Naive thymus-derived CD8-positive, alpha-beta T cell (primary cell): Measurements from ENCODE around the gene HNRNPA0. TPM values are rescaled to one million over a fixed set of nuclear protein-coding genes. Genes with fewer than 3 reads are reported as not detected.

ENCODE experiments used
- ATAC-seq, 2 donors: fragments of 150-1000 bp; cut with Tn5 transposase in 1 of 2; sonication (Bioruptor Pico), chemical (Tn5 transposase) in 1 of 2; 1 replicate in 1 of 2; 2 replicates in 1 of 2; pipeline ENCODE4 v1.10.0; 2021; ENCODE audit warnings: mild to moderate bottlenecking in 2 of 2, moderate library complexity in 2 of 2
- POLR2A ChIA-PET: fragments of 350-600 bp; sonication (Branson Sonifier 250); formaldehyde crosslinking; loops from one replicate; lab custom pipeline; 2021; ENCODE audit warnings: antibody characterized with exemption; lab: Charles Lee
- DNase-seq, 10 donors: peaks; one replicate each; pipeline versions ENCODE4 v3.0.0 to v3.0.0-alpha.2; 2020 to 2022
- H3K27ac Mint-ChIP-seq, 10 donors: one replicate each; pipeline ENCODE4 v1.8.0; 2020 to 2022; ENCODE audit warnings: mild to moderate bottlenecking in 10 of 10, mixed read lengths in 10 of 10, moderate library complexity in 4 of 10, inconsistent platforms in 1 of 10
- H3K27me3 Mint-ChIP-seq, 5 donors: one replicate each; pipeline ENCODE4 v1.8.0; 2021 to 2022; ENCODE audit warnings: mixed read lengths in 5 of 5
- H3K36me3 Mint-ChIP-seq, 3 donors: one replicate each; pipeline ENCODE4 v1.8.0; 2020 to 2022; ENCODE audit warnings: mixed read lengths in 3 of 3, mild to moderate bottlenecking in 2 of 3, inconsistent platforms in 1 of 3
- H3K4me1 Mint-ChIP-seq, 4 donors: one replicate each; pipeline ENCODE4 v1.8.0; 2021 to 2022; ENCODE audit warnings: mixed read lengths in 4 of 4
- H3K4me3 Mint-ChIP-seq, 10 donors: one replicate each; pipeline ENCODE4 v1.8.0; 2020 to 2022; ENCODE audit warnings: mild to moderate bottlenecking in 10 of 10, mixed read lengths in 10 of 10, moderate library complexity in 6 of 10, inconsistent platforms in 1 of 10
- H3K9me3 Mint-ChIP-seq, 9 donors: one replicate each; pipeline ENCODE4 v1.8.0; 2020 to 2022; ENCODE audit warnings: mixed read lengths in 9 of 9, mild to moderate bottlenecking in 3 of 9, inconsistent platforms in 1 of 9, moderate library complexity in 1 of 9
- polyA plus RNA-seq, 3 donors: library from polyadenylated mRNA; unstranded; fragments of 300-500 nt; fragmentation: Illumina TruSeq; gene quantifications; one replicate each; pipeline ENCODE4 v1.2.3, GENCODE V29; 2021
- total RNA-seq, 8 experiments: library from RNA in 2 of 8; stranded (reverse) in 2 of 8; gene quantifications; one replicate each; pipeline ENCODE4 v1.2.3 and lab custom pipeline; 2021 to 2026

HNRNPA0 gene
- total and polyA plus RNA-seq, 5 experiments from 2014 or later: 16.1 to 34.6 (median 17.9) TPM

DNA sequence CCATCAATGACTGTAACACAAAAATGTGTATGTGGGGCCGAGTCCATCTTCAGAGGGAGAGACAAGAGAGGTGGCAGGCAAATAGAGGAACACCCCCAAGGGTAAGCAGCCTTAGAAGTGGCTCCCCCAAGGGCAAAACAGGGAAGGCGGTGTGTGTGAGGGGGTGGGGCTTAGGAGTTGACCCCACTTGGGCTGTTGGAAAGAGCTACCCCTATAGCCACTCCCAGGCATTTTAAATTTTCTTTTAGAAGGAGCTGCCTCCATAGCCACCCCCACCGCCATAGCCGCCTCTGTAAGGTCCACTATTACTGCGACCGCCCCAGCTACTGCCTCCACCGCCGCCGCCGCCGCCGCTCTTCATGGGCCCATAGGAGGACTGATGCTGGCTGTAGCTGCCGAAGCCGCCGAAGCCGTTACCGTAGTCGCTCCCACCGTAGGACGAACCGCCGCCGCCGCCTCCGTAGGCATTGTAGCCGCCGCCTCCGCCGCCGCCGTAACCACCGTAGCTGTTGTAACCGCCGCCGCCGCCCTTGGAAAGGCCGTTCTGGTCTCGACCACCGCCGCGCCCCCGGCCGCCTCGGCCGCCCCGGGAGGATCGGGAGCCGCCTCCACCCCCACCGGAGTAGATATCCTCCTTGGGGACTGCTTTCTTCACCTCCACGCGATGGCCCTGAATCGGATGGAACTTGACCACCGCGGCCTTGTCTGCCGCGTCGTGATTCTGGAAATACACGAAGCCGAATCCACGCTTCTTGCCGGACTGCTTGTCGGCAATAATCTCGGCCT is 1.1 kb downstream of the HNRNPA0 start:
- peaks cover 0 to 27% (median 0%) of the 10 kb centered on the region in 3 donors for H3K36me3 Mint-ChIP-seq
- H3K27me3 Mint-ChIP-seq: no peaks in the 10 kb centered on the region
- H3K9me3 Mint-ChIP-seq: no peaks in the 10 kb centered on the region
- DNase-seq (peak in 8 of 10 donors; percentile 13 to 67 (median 30)), ATAC-seq (no peak)
- peaks cover 16 to 46% (median 30%) of the 10 kb centered on the region in 4 donors for H3K4me1 Mint-ChIP-seq
- POLR2A ChIA-PET: interaction anchor here (0.6 to 5.1 kb wide), 19 partner anchors 11 to 897 kb away, joined by 3 to 88 read pairs (median 6); partner anchors contain the start of genes FAM13B, FAM53C, KLHL3 and PKD2L2
- H3K27ac Mint-ChIP-seq: peak overlapping the region; percentile 100
- H3K4me3 Mint-ChIP-seq: peak overlapping the region; percentile 96 to 100 (median 99)

GRCh38 chr5:137751869-137752491 is 2.2 kb downstream of the HNRNPA0 start:
- H3K36me3 Mint-ChIP-seq: peaks cover 0 to 27% (median 0%) of the 10 kb centered on the region in 3 donors
- peak overlapping the region; percentile 96 to 100 (median 99) for H3K4me3 Mint-ChIP-seq
- H3K27ac Mint-ChIP-seq: peak overlapping the region; percentile 100
- H3K9me3 Mint-ChIP-seq: no peaks in the 10 kb centered on the region
- DNase-seq: peak in 4 of 10 donors; percentile 7 to 50 (median 36)
- POLR2A ChIA-PET: interaction anchor here (0.7 to 5.1 kb wide), 4 partner anchors 10 to 137 kb away, joined by 6 to 88 read pairs (median 10); partner anchors contain the start of genes KLHL3 and PKD2L2
- H3K27me3 Mint-ChIP-seq: no peaks in the 10 kb centered on the region
- peaks cover 16 to 46% (median 30%) of the 10 kb centered on the region in 4 donors for H3K4me1 Mint-ChIP-seq
- ATAC-seq: no peak

DNA sequence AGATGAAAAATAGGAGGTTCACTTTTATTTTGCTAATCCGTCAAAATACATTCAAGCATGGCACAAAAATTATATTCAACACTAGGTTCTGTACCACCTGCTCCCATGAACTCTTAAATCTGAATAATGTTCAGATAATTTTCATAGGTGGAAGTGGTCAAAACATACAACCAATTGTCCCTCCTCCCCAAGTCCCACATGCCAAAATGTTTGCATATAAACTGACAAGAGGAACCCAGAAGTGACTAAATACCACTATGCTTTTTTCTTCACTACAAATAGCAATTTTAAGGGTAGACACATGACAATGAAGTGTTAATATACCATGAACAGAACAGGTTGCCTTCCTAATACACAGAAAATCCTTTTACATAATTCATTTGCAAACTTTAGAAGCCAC is 3.7 kb downstream of the HNRNPA0 start:
- H3K4me1 Mint-ChIP-seq: peaks cover 16 to 46% (median 29%) of the 10 kb centered on the region in 4 donors
- POLR2A ChIA-PET: no interaction called here
- H3K27me3 Mint-ChIP-seq: no peaks in the 10 kb centered on the region
- peak overlapping the region in 5 of 10 donors; percentile 4 to 100 (median 24) for H3K27ac Mint-ChIP-seq
- DNase-seq (no peak), ATAC-seq (no peak)
- H3K36me3 Mint-ChIP-seq: peaks cover 0 to 27% (median 0%) of the 10 kb centered on the region in 3 donors
- no peaks in the 10 kb centered on the region for H3K9me3 Mint-ChIP-seq
- H3K4me3 Mint-ChIP-seq: peak overlapping the region in 8 of 10 donors; percentile 16 to 96 (median 48)

DNA sequence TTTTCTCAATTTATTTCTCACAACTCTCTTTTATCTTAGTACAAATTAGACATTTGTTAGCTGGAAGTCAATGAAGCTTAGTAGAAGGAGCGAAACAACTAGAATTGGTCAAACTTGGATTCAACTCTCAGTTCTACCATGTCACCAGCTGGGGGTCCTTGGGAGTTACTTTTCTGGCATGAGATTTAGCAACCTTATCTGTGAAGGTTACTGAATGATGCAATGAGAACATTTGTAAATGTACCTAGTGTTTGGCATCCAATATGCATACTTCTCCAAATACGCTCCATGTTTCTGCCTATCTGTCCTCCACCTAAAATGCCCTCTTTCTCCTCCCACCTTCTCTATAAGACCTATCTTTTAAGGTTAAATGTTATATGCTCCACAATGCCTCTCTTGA is 6.3 kb downstream of the HNRNPA0 start:
- ATAC-seq (no peak), DNase-seq (no peak)
- no peak overlapping the region for H3K27ac Mint-ChIP-seq
- POLR2A ChIA-PET: interaction anchor here (1.4 kb wide), 1 partner anchor 12 kb away, joined by 3 read pairs; the partner anchor contains the start of gene KLHL3
- no peaks in the 10 kb centered on the region for H3K9me3 Mint-ChIP-seq
- no peak overlapping the region for H3K4me3 Mint-ChIP-seq
- H3K36me3 Mint-ChIP-seq: peaks cover 0 to 23% (median 0%) of the 10 kb centered on the region in 3 donors
- peaks cover 15 to 44% (median 28%) of the 10 kb centered on the region in 4 donors for H3K4me1 Mint-ChIP-seq
- H3K27me3 Mint-ChIP-seq: no peaks in the 10 kb centered on the region

DNA sequence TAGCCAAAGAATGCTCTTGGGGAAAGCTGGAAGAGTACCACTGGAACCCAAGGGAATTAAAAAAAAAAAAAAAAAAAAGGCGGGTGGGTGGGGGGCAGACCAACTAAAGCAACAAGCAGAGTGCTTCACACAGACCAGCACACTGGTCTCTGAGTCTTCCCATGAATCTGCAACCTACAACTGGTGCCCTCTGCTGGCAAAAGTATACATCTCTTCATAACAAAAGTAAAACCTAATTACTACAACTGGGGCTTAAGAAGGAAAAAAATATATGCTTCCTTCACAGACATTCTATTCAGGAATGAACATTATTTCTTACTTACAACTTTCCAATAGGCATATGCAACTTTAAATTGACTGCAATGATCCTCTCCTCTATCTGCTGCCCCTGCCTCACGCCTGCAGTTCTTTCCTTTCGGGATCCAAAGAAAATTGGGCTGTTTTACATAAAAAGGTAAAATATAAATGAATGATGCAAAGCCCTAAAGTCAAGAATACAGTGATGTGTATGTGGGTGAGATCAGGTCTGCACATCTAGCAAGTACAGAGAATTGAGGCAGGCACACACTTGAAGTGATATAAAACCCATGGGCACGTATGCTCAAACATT is 11.0 kb downstream of the HNRNPA0 start:
- Mint-ChIP-seq H3K9me3 (no peaks in the 10 kb centered on the region), H3K27me3 (no peaks in the 10 kb centered on the region), H3K36me3 (no peaks in the 10 kb centered on the region), H3K4me3 (no peak overlapping the region), H3K4me1 (peaks cover 0 to 30% (median 13%) of the 10 kb centered on the region in 4 donors), H3K27ac (peak overlapping the region in 2 of 10 donors; percentile 21 to 44)
- peak; percentile 20 to 82 (median 58) for DNase-seq
- peak; percentile 92 to 94 for ATAC-seq
- POLR2A ChIA-PET: interaction anchor here (0.6 to 11.0 kb wide), 5 partner anchors 8 to 82 kb away, joined by 5 to 112 read pairs (median 19); partner anchors contain the start of gene HNRNPA0

DNA sequence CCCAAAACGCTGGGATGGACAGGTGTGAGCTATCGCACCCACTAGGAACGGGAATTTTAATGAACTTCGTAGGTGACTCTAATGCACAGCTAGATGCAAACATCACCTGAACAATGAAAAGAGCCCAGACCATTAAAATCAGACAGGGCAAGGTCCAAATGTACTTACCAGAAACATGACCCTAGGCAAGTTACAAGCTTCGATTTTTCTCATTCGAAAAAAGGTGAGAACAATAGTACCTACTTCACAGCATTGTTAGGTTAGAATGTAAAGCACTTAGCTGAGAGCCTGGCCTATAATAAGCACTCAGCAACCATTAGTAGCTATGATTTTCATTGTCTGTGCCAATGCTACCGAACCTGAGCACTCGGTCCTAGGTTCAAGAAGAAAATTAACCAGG is 12.4 kb downstream of the HNRNPA0 start:
- DNase-seq: no peak

DNA sequence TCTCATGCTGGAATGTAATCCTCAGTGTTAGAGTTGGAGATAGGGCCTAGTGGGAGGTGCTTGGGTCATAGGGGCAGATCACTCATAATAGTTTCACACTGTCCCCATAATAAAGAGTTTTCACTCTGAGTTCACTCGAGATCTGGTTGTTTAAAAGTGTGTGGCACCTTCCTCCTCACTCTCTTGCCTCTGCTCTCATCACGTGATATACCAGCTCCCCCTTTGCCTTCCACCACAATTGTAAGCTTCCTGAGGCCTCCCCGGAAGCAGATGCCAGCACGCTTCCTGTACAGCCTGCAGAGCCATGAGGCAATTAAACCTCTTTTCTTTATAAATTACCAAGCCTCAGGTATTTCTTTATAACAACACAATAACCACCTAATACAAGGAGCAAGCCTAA is 14.4 kb downstream of the HNRNPA0 start:
- H3K36me3 Mint-ChIP-seq: no peaks in the 10 kb centered on the region
- POLR2A ChIA-PET: interaction anchor here (0.6 to 11.0 kb wide), 4 partner anchors 14 to 81 kb away, joined by 3 to 112 read pairs (median 28); partner anchors contain the start of gene HNRNPA0
- H3K27me3 Mint-ChIP-seq: no peaks in the 10 kb centered on the region
- ATAC-seq: no peak
- DNase-seq: no peak
- H3K4me1 Mint-ChIP-seq: peaks cover 0 to 30% (median 16%) of the 10 kb centered on the region in 4 donors
- peak overlapping the region in 2 of 10 donors; percentile 22 to 30 for H3K4me3 Mint-ChIP-seq
- H3K9me3 Mint-ChIP-seq: peaks cover 0 to 3% (median 0%) of the 10 kb centered on the region in 9 donors
- H3K27ac Mint-ChIP-seq: peak overlapping the region in 5 of 10 donors; percentile 18 to 69 (median 47)

More for the DNA sequence above, 12.4 kb downstream of the HNRNPA0 start:
- H3K9me3 Mint-ChIP-seq: peaks cover 0 to 3% (median 0%) of the 10 kb centered on the region in 9 donors
- H3K27me3 Mint-ChIP-seq: no peaks in the 10 kb centered on the region
- POLR2A ChIA-PET: interaction anchor here (1.4 to 11.0 kb wide), 6 partner anchors 10 to 81 kb away, joined by 4 to 112 read pairs (median 14); partner anchors contain the start of gene HNRNPA0
- ATAC-seq: no peak
- H3K36me3 Mint-ChIP-seq: no peaks in the 10 kb centered on the region
- H3K4me3 Mint-ChIP-seq: no peak overlapping the region
- peaks cover 0 to 30% (median 16%) of the 10 kb centered on the region in 4 donors for H3K4me1 Mint-ChIP-seq
- no peak overlapping the region for H3K27ac Mint-ChIP-seq

GRCh38 chr5:137738947-137739346 is 15.2 kb downstream of the HNRNPA0 start:
- no peak for DNase-seq
- Mint-ChIP-seq H3K4me3 (no peak overlapping the region), H3K36me3 (no peaks in the 10 kb centered on the region), H3K27me3 (no peaks in the 10 kb centered on the region), H3K4me1 (peaks cover 0 to 30% (median 19%) of the 10 kb centered on the region in 4 donors), H3K9me3 (peaks cover 0 to 3% (median 0%) of the 10 kb centered on the region in 9 donors), H3K27ac (peak overlapping the region in 1 of 10 donors; percentile 53)
- no peak for ATAC-seq
- POLR2A ChIA-PET: interaction anchor here (1.4 to 11.0 kb wide), 3 partner anchors 14 to 78 kb away, joined by 3 to 112 read pairs (median 88); partner anchors contain the start of gene HNRNPA0

DNA sequence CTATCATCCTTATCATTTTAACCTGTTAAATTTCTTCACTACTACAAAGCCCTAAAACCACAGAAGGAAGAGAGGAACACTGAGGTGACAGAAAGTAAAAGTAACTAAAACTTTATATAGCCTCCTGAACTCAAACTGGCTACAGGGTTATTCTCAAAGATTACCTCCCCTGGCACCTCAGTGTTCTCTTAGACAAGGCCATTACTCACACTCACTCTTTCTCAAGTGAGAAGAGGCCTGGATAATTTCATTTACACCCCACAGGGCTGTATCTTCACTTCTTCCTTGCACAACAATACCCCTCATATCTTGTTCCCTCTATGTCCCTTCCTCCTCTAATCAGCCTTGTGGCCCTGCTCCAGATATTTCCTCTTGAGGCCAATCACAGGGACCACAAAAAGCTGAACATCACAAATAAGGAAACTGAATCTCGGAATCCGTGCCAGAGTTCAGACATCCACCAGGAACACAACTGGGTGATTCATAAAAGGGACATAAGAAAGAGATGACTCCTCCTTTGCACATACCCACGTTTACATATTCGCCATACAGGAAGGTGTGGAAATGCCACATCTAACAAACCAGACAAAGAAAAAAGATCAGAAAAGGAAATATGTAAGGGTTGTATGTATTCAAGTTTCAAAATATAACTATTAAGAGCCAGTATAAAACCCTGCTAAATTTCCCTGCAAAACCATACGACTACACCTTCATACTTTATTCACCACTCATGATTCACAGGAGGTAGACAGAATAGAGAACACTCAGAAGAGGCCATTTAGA is 16.6 kb downstream of the HNRNPA0 start:
- H3K27me3 Mint-ChIP-seq: no peaks in the 10 kb centered on the region
- H3K4me3 Mint-ChIP-seq: no peak overlapping the region
- peaks cover 0 to 26% (median 19%) of the 10 kb centered on the region in 4 donors for H3K4me1 Mint-ChIP-seq
- H3K27ac Mint-ChIP-seq: no peak overlapping the region
- H3K36me3 Mint-ChIP-seq: peaks cover 0 to 2% (median 2%) of the 10 kb centered on the region in 3 donors
- peak in 7 of 10 donors; percentile 20 to 81 (median 41) for DNase-seq
- peak; percentile 72 to 80 for ATAC-seq
- POLR2A ChIA-PET: interaction anchor here (0.8 to 11.0 kb wide), 6 partner anchors 16 to 77 kb away, joined by 3 to 112 read pairs (median 24); partner anchors contain the start of gene HNRNPA0
- H3K9me3 Mint-ChIP-seq: peaks cover 0 to 3% (median 0%) of the 10 kb centered on the region in 9 donors

GRCh38 chr5:137736496-137736895 is 17.7 kb downstream of the HNRNPA0 start:
- Mint-ChIP-seq H3K36me3 (peaks cover 0 to 7% (median 2%) of the 10 kb centered on the region in 3 donors), H3K4me1 (peaks cover 0 to 29% (median 20%) of the 10 kb centered on the region in 4 donors), H3K27me3 (no peaks in the 10 kb centered on the region), H3K4me3 (no peak overlapping the region), H3K9me3 (peaks cover 0 to 3% (median 0%) of the 10 kb centered on the region in 9 donors), H3K27ac (no peak overlapping the region)
- POLR2A ChIA-PET: interaction anchor here (0.8 to 11.0 kb wide), 6 partner anchors 11 to 75 kb away, joined by 3 to 112 read pairs (median 24); partner anchors contain the start of gene HNRNPA0
- DNase-seq (no peak), ATAC-seq (no peak)
